Activated CD8-positive, alpha-beta memory T cell treated with anti-CD3 and anti-CD28 coated beads for 36 hours (primary cell): ENCODE results near the gene DCTN5. TPM values are rescaled to one million over a fixed set of nuclear protein-coding genes. Genes with fewer than 3 reads are reported as not detected.

ENCODE experiments used
- CTCF ChIA-PET: fragments of 350-600 bp; sonication (Branson Sonifier 250); formaldehyde crosslinking; loops from one replicate; lab custom pipeline; 2021; ENCODE audit warnings: antibody characterized with exemption; lab: Charles Lee
- POLR2A ChIA-PET: fragments of 350-600 bp; sonication (Branson Sonifier 250); formaldehyde crosslinking; loops from one replicate; lab custom pipeline; 2021; ENCODE audit warnings: antibody characterized with exemption; lab: Charles Lee
- total RNA-seq, 2 experiments: library from RNA; stranded (reverse); gene quantifications; one replicate each; pipeline ENCODE4 v1.2.3, GENCODE V29; 2021

The DCTN5 gene
- total RNA-seq, 2 experiments from 2014 or later = 88.3 to 89.5 TPM

DNA sequence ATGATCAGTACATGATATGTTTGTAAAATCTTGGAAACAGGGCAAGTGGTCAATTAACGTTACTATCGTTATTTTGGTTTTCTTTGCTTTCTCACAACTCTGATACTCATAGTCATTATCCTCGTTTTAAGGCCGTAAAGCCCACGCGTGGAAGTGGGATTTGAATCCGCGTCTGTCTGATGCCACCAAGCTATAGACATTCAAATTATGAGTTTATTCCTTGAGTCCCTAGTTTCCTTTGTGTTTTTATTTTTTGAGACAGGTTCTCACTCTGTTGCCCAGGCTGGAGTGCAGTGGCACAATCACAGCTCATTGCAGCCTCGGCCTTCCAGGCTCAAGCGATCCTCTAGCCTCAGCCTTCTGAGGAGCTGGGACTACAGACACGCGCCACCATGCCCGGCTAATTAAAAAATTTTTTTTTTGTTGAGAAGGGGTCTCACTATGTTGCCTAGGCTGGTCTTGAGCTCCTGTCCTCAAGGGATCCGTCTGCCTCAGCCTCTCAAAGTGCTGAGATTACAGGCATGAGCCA, 1.0 kb downstream of the DCTN5 start:
- ChIA-PET CTCF (interaction anchor here (1.3 kb wide), 2 partner anchors 9 to 46 kb away, joined by 4 to 6 read pairs; partner anchors contain the start of gene NDUFAB1), POLR2A (interaction anchor here (0.6 kb wide), 1 partner anchor 898 kb away, joined by 4 read pairs; no protein-coding TSS in a partner anchor)

GRCh38 chr16:23650674-23651416, 9.6 kb downstream of the DCTN5 start:
- ChIA-PET CTCF (interaction anchor here (1.2 kb wide), 1 partner anchor 9 kb away, joined by 4 read pairs; the partner anchor contains the start of gene DCTN5), POLR2A (no interaction called here)

DNA sequence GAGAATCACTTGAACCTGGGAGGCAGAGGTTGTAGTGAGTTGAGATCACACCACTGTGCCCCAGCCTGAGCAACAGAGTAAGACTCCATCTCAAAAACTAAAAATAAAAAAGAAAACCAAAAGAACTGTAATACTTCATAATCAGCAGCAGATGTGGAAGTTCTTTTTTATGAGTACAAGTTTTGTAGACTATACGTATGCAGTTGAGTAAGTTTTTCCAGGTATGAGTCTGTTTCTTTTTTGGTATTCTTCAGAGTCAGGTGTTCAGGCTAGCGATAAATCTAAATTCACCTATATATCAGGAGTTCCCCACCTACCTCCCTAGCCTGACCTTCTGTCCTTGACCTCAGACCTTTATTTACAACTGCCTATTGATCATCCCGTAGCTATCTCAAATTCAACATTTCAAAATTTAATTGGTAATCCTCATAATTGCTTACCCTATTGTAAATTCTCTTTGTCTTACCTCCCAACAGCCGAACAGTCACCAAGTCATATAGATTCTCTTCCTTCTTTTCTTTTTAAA, 10.7 kb downstream of the DCTN5 start:
- POLR2A ChIA-PET = no interaction called here

GRCh38 chr16:23663918-23664317, 22.7 kb downstream of the DCTN5 start:
- CTCF ChIA-PET = no interaction called here
- POLR2A ChIA-PET = no interaction called here

More for the DNA sequence above, 10.7 kb downstream of the DCTN5 start:
- CTCF ChIA-PET = interaction anchor here (0.6 to 1.2 kb wide), 2 partner anchors 10 to 985 kb away, joined by 3 to 4 read pairs; partner anchors contain the start of gene DCTN5

DNA sequence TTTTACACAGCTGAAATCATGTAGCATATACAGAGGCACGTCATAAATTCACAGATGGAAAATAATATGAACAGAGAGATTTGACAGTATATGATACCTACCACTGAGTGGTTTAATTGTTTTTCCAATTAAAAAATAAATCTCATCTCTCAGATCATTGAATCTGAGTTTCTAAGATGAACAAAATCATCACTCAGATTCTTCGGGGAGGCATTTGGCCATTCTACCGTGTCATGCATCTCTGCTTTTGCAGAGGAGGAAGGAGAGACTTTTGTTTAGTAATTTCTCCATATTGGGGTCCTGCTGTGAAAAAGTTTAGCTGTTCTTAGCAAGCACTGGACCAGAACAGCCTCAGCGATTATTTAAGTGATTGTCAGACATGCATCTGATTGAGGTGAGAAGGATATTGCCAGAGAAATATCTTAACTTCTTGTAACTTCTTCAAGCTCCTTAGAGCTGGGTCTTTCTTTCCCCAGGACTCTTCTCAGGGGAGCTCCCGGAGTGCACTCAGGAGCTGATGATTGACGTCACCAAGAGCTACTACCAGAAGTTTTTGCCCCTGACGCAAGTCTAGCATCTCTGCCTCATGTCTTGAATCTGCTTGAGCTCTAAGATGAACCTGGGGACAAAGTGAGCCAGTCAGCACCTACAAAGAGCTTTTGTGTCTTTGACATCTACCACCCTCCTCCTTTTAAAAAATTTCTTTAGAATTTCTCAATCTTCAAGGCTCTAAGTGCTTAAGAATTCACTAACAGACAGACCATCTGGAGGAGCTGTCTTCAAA, 25.5 kb downstream of the DCTN5 start:
- CTCF ChIA-PET = no interaction called here
- POLR2A ChIA-PET = no interaction called here

DNA sequence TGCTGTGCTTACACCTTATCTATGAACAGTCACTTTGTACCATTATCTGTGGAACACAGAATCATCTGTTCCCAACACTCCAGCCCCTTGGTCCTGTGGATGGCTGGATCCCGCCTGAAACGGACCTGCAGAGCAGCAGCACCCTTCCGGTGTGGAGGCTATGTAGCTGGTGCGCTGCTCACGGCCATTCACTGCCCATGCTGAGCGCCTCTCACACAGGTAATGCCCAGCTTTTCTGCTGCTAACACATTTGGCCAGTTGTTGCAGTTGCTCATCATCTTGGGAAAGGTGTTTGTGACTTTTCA, 26.0 kb downstream of the DCTN5 start:
- CTCF ChIA-PET = no interaction called here

DNA sequence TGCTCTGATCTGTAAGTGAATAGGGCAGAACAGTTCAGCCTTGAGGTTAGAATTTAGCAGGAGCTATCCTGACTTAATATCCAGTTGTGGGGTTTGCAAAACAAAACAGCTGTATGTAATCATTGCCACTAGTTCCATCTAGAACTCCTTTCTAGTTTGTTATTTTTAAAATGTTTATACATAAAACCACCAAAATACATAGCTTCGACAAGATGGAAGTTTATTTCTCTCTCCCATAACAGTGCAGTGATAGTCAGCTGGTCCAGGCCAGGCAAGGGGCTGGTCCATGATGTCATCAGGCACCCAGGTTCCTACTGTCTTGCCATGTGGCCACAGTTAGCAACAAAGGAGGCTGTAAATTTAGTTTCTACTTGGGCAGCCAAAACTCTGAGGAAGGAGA, 27.0 kb downstream of the DCTN5 start:
- CTCF ChIA-PET = interaction anchor here (1.4 kb wide), 1 partner anchor 133 kb away, joined by 3 read pairs; no protein-coding TSS in a partner anchor
- POLR2A ChIA-PET = no interaction called here

More for the DNA sequence above, 26.0 kb downstream of the DCTN5 start:
- POLR2A ChIA-PET = no interaction called here

DNA sequence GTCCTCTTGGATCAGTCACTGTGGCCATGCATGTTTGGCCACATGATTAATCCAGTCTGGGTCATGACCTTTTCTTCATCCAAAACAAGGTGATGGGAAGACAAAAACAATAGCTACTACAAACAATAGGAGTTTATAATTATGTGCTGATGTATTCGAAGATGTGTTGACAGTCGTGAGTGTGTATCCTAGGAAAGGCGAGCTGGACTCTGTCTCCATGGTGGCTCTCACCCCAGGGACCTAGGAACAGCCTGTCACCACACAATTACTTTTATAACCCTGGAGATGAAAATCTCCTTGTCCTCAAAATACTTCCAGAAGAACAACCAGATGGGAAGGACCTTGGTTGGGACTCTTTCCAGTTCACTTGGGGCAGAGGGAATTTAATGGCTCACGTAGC, 27.6 kb downstream of the DCTN5 start:
- ChIA-PET POLR2A (no interaction called here), CTCF (interaction anchor here (1.4 kb wide), 1 partner anchor 132 kb away, joined by 3 read pairs; no protein-coding TSS in a partner anchor)

GRCh38 chr16:23670137-23670776, 29.0 kb downstream of the DCTN5 start:
- ChIA-PET CTCF (interaction anchor here (0.9 to 1.1 kb wide), 3 partner anchors 27 to 156 kb away, joined by 3 read pairs; no protein-coding TSS in a partner anchor), POLR2A (interaction anchor here (0.6 kb wide), 1 partner anchor 9 kb away, joined by 3 read pairs; no protein-coding TSS in a partner anchor)

- POLR2A ChIA-PET = no interaction called here
- CTCF ChIA-PET = no interaction called here
Observed at GRCh38 chr16:23673971-23674614, 32.8 kb downstream of the DCTN5 start.

DNA sequence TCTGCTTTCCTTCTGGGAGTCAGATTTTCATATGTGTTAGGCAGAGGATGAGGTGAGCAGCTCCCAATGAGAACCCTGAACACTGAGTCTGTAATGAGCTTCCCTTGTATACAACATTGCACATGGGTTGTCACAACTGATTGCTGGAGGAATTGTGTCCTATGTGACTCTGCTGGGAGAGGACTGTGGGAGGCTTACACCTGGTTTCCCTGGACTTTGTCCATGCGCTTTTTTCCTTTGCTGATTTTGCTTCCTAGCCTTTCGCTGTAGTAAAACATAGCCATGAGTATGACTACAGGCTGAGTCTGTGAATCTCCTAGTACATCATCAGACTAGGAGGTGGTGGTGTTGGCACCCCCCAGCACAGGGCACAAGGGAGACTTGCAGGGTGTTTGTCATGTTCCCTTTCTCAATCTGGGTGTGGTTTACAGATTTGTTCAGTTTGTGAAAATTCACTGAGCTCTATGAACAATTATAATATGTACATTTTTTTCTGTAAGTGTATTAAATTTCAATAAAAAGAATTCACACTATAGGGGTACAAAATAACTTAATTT, 35.7 kb downstream of the DCTN5 start:
- ChIA-PET POLR2A (no interaction called here), CTCF (interaction anchor here (1.2 to 1.5 kb wide), 2 partner anchors 243 to 365 kb away, joined by 3 to 4 read pairs; no protein-coding TSS in a partner anchor)

DNA sequence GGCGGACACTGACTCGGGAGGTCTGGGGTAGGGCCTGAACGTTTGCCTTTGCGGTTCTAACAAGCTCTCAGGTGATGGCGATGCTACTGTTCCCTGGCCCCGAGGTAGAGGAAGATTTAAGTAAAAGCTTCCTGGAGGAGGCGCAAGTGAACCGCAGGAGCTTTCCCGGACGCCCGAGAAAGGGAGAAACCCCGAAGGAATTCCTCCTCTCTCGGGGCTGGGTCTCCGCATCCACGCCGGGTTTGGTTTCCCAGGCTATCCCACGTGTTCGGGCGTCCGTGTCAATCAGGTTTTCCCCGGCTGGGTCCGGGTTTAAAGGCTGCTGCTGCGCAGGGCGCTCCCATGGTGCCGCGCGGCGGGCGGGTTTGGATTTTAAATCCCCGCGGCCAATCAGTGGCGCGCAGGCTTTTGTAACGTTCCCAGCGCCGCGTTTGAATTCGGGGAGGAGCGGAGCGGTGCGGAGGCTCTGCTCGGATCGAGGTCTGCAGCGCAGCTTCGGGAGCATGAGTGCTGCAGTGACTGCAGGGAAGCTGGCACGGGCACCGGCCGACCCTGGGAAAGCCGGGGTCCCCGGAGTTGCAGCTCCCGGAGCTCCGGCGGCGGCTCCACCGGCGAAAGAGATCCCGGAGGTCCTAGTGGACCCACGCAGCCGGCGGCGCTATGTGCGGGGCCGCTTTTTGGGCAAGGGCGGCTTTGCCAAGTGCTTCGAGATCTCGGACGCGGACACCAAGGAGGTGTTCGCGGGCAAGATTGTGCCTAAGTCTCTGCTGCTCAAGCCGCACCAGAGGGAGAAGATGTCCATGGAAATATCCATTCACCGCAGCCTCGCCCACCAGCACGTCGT, 37.4 kb downstream of the DCTN5 start, which contains the start of gene PLK1:
TSS of gene PLK1 (plus strand) at position 460 of the 844 bp plus-strand sequence. CDS start at position 504, 44 bp downstream.
- ChIA-PET CTCF (interaction anchor here (1.5 kb wide), 1 partner anchor 363 kb away, joined by 3 read pairs; no protein-coding TSS in a partner anchor), POLR2A (interaction anchor here (0.7 kb wide), 1 partner anchor 8 kb away, joined by 3 read pairs; no protein-coding TSS in a partner anchor)

- POLR2A ChIA-PET = interaction anchor here (0.7 kb wide), 1 partner anchor 9 kb away, joined by 3 read pairs; no protein-coding TSS in a partner anchor
- CTCF ChIA-PET = no interaction called here
Observed at GRCh38 chr16:23679274-23679985, 38.2 kb downstream of the DCTN5 start.

DNA sequence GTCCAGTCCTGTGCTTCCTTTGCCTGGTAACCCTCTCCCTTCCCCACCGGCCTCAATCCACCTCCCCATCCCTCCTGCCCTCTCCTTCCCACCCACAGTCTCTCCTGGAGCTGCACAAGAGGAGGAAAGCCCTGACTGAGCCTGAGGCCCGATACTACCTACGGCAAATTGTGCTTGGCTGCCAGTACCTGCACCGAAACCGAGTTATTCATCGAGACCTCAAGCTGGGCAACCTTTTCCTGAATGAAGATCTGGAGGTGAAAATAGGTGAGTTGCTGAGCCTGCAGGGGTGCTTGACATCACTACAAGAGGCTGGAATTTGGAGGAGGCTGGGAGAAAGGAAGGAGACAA, 38.7 kb downstream of the DCTN5 start:
- POLR2A ChIA-PET = no interaction called here
- CTCF ChIA-PET = no interaction called here

DNA sequence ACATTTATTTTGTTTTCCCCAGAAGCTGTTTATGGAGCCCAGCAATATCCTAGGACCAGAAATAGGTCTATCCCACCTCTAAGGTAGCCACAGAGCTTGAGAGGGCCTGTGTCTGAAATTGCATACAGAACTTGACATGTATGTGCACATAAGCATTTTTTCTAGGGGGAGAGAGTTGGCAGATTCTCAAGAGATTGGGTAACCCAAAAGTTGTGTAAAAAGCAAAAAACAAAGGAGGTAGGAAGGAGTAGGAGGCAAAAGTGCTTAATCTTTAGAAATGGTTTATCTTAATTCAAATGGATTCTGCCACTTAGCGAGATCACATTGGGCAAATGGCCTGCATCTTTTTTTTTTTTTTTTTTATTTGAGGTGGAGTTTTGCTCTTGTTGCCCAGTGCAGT, 40.9 kb downstream of the DCTN5 start:
- ChIA-PET POLR2A (no interaction called here), CTCF (no interaction called here)

DNA sequence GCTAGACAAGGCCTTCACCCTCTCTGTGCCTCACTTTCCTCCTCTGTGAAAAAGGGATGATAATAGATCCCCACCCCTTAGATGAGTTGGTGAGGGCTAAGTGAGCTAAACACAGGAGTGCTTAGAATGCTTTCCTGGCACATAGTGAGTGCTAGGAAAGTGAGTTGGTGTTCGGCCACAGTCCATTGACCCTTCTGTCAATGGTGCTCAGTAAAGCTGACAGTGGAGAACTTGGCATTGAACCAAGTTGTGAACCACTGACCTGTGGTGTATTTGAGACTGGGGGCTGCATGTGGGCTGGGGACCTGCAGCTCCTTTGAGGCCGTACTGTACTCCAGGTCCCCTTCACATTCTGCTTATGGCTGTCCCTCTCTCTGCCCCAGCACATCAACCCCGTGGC, 42.2 kb downstream of the DCTN5 start:
- CTCF ChIA-PET = no interaction called here
- POLR2A ChIA-PET = no interaction called here
